ENCODE measurements around the gene POFUT2.

DNA sequence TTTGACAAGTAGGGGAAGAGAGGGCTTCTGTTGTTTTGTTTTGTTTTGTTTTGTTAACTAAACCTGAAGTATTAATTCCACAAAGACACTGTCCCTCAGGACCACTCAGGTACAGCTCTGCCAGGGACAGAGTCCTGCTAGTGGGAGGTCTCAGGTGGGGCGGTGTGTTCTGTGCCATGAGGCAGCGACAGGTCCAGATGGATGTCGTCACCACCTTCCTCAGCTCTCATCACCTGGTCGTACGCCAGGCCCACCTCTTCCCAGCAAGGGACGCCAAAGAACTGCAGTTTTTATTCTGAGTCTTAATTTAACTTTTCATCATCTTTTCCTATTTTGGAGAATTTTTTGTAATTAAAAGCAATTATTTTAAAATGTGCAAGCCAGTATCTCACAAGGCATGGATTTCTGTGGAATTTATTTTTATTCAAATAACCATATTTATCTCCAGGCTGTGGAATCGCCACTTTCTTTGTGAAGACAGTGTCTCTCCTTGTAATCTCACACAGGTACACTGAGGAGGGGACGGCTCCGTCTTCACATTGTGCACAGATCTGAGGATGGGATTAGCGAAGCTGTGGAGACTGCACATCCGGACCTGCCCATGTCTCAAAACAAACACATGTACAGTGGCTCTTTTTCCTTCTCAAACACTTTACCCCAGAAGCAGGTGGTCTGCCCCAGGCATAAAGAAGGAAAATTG, 62.5 kb downstream of the POFUT2 start:
- TF ChIP-seq POLR2AphosphoS5 (IDR thresholded peaks at IDR 0.05; ENCODE audit: low read depth, low read length) (no peak), TAF1 (IDR thresholded peaks at IDR 0.05; ENCODE audit: borderline replicate concordance, insufficient read depth, low read length) (no peak)
- TF ChIP-seq, protein P1, sequence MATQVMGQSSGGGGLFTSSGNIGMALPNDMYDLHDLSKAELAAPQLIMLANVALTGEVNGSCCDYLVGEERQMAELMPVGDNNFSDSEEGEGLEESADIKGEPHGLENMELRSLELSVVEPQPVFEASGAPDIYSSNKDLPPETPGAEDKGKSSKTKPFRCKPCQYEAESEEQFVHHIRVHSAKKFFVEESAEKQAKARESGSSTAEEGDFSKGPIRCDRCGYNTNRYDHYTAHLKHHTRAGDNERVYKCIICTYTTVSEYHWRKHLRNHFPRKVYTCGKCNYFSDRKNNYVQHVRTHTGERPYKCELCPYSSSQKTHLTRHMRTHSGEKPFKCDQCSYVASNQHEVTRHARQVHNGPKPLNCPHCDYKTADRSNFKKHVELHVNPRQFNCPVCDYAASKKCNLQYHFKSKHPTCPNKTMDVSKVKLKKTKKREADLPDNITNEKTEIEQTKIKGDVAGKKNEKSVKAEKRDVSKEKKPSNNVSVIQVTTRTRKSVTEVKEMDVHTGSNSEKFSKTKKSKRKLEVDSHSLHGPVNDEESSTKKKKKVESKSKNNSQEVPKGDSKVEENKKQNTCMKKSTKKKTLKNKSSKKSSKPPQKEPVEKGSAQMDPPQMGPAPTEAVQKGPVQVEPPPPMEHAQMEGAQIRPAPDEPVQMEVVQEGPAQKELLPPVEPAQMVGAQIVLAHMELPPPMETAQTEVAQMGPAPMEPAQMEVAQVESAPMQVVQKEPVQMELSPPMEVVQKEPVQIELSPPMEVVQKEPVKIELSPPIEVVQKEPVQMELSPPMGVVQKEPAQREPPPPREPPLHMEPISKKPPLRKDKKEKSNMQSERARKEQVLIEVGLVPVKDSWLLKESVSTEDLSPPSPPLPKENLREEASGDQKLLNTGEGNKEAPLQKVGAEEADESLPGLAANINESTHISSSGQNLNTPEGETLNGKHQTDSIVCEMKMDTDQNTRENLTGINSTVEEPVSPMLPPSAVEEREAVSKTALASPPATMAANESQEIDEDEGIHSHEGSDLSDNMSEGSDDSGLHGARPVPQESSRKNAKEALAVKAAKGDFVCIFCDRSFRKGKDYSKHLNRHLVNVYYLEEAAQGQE (IDR thresholded peaks at IDR 0.05; ENCODE audit: insufficient read depth in 1 of 2, low read depth in 2 of 2, low read length in 2 of 2) = no peak

Measured in PFSK-1 (cell line).